ENCODE data around the gene FN3KRP.

DNA sequence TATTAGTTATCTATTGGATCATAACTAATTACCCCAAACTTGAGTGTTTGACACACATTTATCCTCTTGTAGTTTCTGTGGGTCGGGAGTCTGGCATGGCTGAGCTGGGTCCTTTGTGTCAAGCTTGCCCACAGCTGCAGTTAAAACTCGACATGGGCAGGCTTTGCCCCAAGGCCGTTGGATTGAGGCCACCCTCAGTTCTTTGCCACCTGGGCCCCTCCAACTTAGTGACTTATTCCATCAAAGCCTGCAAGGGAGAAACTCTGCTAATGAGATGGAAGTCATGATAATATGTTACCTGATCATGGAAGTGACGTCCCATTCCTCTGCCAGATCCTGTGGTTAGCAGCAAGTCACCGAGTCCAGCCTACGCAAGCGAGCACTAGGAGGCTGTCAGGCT lies 52.5 kb downstream of the FN3KRP start:
- TF ChIP-seq, protein P1, sequence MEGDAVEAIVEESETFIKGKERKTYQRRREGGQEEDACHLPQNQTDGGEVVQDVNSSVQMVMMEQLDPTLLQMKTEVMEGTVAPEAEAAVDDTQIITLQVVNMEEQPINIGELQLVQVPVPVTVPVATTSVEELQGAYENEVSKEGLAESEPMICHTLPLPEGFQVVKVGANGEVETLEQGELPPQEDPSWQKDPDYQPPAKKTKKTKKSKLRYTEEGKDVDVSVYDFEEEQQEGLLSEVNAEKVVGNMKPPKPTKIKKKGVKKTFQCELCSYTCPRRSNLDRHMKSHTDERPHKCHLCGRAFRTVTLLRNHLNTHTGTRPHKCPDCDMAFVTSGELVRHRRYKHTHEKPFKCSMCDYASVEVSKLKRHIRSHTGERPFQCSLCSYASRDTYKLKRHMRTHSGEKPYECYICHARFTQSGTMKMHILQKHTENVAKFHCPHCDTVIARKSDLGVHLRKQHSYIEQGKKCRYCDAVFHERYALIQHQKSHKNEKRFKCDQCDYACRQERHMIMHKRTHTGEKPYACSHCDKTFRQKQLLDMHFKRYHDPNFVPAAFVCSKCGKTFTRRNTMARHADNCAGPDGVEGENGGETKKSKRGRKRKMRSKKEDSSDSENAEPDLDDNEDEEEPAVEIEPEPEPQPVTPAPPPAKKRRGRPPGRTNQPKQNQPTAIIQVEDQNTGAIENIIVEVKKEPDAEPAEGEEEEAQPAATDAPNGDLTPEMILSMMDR (IDR thresholded peaks at IDR 0.05; ENCODE audit: low read depth, low read length), result no peak
- TF ChIP-seq EZH2phosphoT487 (IDR thresholded peaks at IDR 0.05; ENCODE audit: low read depth), result no peak

All from OCI-LY3 (cell line).